ENCODE data around the gene SFMBT1. TPM values are rescaled to one million over a fixed set of nuclear protein-coding genes. Genes with fewer than 3 reads are reported as not detected.

Gene SFMBT1
- total RNA-seq, 1 donor, result 11.6 TPM

GRCh38 chr3:52912885-52913731 lies 132.8 kb downstream of the SFMBT1 start:
- Histone ChIP-seq H2AFZ (ENCODE audit: low read length) (no peak overlapping the region), H3K27me3 (ENCODE audit: insufficient read depth, low read length) (no peaks in the 10 kb centered on the region), H4K20me1 (ENCODE audit: insufficient read depth, low read length) (no peaks in the 10 kb centered on the region), H3K4me1 (ENCODE audit: insufficient read depth, low read length) (no peaks in the 10 kb centered on the region), H3K27ac (ENCODE audit: low read depth, low read length) (no peak overlapping the region), H3K79me2 (ENCODE audit: insufficient read depth, low read length) (no peaks in the 10 kb centered on the region), H3K4me2 (ENCODE audit: insufficient read depth, low read length) (no peak overlapping the region), H3K9me3 (ENCODE audit: low read depth, low read length) (no peaks in the 10 kb centered on the region), H3K36me3 (ENCODE audit: insufficient read depth, low read length) (no peaks in the 10 kb centered on the region), H3K4me3 (ENCODE audit: insufficient read depth, low read length) (no peak overlapping the region)
- no peak for TF ChIP-seq CTCF (IDR thresholded peaks at IDR 0.05; ENCODE audit: extremely low read depth, low read depth, low read length)
- DNase-seq (ENCODE audit: insufficient read length, low spot score, missing footprints), result no peak

DNA sequence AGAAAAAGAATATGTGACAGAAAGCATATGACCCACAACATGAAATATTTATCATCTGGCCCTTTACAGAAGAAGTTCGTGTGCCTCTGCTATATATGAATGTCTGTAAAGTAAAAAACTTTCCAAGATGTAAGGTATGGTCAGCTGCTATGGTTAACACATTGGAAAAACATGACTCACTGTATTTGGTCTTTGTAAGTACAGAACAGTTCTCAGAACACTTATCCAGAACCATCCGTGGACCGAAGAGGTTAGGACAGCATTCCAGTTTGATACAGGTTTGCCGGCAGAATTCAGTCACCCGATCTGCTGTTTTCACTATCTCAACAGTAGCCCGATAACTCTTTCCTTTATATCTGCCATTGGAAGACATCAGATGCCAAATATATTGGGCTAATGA lies 135.1 kb downstream of the SFMBT1 start:
- Histone ChIP-seq H3K4me2 (ENCODE audit: insufficient read depth, low read length) (no peak overlapping the region), H3K36me3 (ENCODE audit: insufficient read depth, low read length) (no peaks in the 10 kb centered on the region), H4K20me1 (ENCODE audit: insufficient read depth, low read length) (no peaks in the 10 kb centered on the region), H3K9me3 (ENCODE audit: low read depth, low read length) (no peaks in the 10 kb centered on the region), H3K79me2 (ENCODE audit: insufficient read depth, low read length) (no peaks in the 10 kb centered on the region), H3K4me1 (ENCODE audit: insufficient read depth, low read length) (no peaks in the 10 kb centered on the region), H2AFZ (ENCODE audit: low read length) (no peak overlapping the region), H3K27me3 (ENCODE audit: insufficient read depth, low read length) (no peaks in the 10 kb centered on the region), H3K27ac (ENCODE audit: low read depth, low read length) (no peak overlapping the region), H3K4me3 (ENCODE audit: insufficient read depth, low read length) (no peak overlapping the region)
- TF ChIP-seq CTCF (IDR thresholded peaks at IDR 0.05; ENCODE audit: extremely low read depth, low read depth, low read length), result no peak
- no peak for DNase-seq (ENCODE audit: insufficient read length, low spot score, missing footprints)

DNA sequence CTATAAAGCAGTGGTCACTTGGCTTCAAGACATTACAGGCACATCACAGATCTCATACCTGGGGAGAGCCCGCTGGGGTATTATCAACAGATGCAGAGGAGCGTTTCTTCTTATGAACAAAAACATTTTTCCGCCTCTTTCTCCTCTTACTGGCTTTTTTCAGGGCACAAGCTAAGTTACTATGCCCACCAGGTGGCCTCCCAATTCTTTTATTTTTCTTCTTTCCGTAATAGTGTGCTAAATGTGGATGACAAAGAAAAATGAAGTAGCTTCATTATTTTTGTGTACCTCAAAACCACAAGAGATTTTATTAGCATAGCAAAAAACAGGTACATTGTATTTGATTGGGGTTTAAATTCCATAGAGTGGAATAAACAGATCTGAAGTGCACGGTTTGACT lies 138.4 kb downstream of the SFMBT1 start:
- H3K4me2 ChIP-seq (ENCODE audit: insufficient read depth, low read length), result no peak overlapping the region
- no peaks in the 10 kb centered on the region for H3K4me1 ChIP-seq (ENCODE audit: insufficient read depth, low read length)

More for the DNA sequence above, 138.4 kb downstream of the SFMBT1 start:
- TF ChIP-seq CTCF (IDR thresholded peaks at IDR 0.05; ENCODE audit: extremely low read depth, low read depth, low read length), result no peak
- Histone ChIP-seq H3K36me3 (ENCODE audit: insufficient read depth, low read length) (no peaks in the 10 kb centered on the region), H3K79me2 (ENCODE audit: insufficient read depth, low read length) (no peaks in the 10 kb centered on the region), H4K20me1 (ENCODE audit: insufficient read depth, low read length) (no peaks in the 10 kb centered on the region), H3K27me3 (ENCODE audit: insufficient read depth, low read length) (no peaks in the 10 kb centered on the region), H3K4me3 (ENCODE audit: insufficient read depth, low read length) (no peak overlapping the region), H2AFZ (ENCODE audit: low read length) (no peak overlapping the region), H3K27ac (ENCODE audit: low read depth, low read length) (no peak overlapping the region), H3K9me3 (ENCODE audit: low read depth, low read length) (no peaks in the 10 kb centered on the region)
- DNase-seq (ENCODE audit: insufficient read length, low spot score, missing footprints), result no peak

All from osteoblast (primary cell).